Activated B cell treated with CpG ODN at 0.5 μM for 24 hours (primary cell): ENCODE data around the gene NCSTN. TPM values are rescaled to one million over a fixed set of nuclear protein-coding genes. Genes with fewer than 3 reads are reported as not detected.

Source experiments
- ATAC-seq: fragments of 200-7000 bp; cut with Tn5 transposase; one replicate; pipeline ENCODE4 v1.10.0; 2021; ENCODE audit warnings: low read depth, mild to moderate bottlenecking, moderate library complexity
- CTCF ChIA-PET: fragments of 350-600 bp; sonication (Branson Sonifier 250); formaldehyde crosslinking; loops from one replicate; lab custom pipeline; 2021; ENCODE audit warnings: antibody characterized with exemption; lab: Charles Lee
- POLR2A ChIA-PET: fragments of 350-600 bp; sonication (Branson Sonifier 250); formaldehyde crosslinking; loops from one replicate; lab custom pipeline; 2021; ENCODE audit warnings: antibody characterized with exemption; lab: Charles Lee
- DNase-seq: peaks from one replicate; pipeline ENCODE4 v3.0.0; 2022
- H3K27ac Mint-ChIP-seq: one replicate; pipeline ENCODE4 v1.8.0; 2020; ENCODE audit warnings: mixed read lengths
- H3K27me3 Mint-ChIP-seq: one replicate; pipeline ENCODE4 v1.8.0; 2021; ENCODE audit warnings: mixed read lengths
- H3K36me3 Mint-ChIP-seq: one replicate; pipeline ENCODE4 v1.8.0; 2021; ENCODE audit warnings: low read depth, mixed read lengths
- H3K4me1 Mint-ChIP-seq: one replicate; pipeline ENCODE4 v1.8.0; 2021; ENCODE audit warnings: mixed read lengths
- H3K4me3 Mint-ChIP-seq: one replicate; pipeline ENCODE4 v1.8.0; 2020; ENCODE audit warnings: mild to moderate bottlenecking, mixed read lengths
- H3K9me3 Mint-ChIP-seq: one replicate; pipeline ENCODE4 v1.8.0; 2020; ENCODE audit warnings: mixed read lengths
- CTCF ChIP-seq: fragments of 200-600 bp; IDR thresholded peaks from one replicate; pipeline ENCODE4 v1.8.0; 2022; ENCODE audit warnings: antibody characterized with exemption, mild to moderate bottlenecking
- intact Hi-C: fragments of 100-400 bp; cut with micrococcal nuclease; formaldehyde crosslinking; loops from one replicate; pipeline ENCODE4 v1.15.1; 2024
- total RNA-seq: library from RNA; stranded (reverse); gene quantifications from 2 replicates; pipeline ENCODE4 v1.2.3, GENCODE V29; 2022

Gene NCSTN
- total RNA-seq, 1 donor from 2014 or later, result 118 TPM

GRCh38 chr1:160367516-160367900 is 24.3 kb downstream of the NCSTN start:
- no peaks in the 10 kb centered on the region for H3K27me3 Mint-ChIP-seq
- intact Hi-C loops, result no loop called here
- no peak overlapping the region for H3K4me3 Mint-ChIP-seq
- H3K27ac Mint-ChIP-seq, result no peak overlapping the region
- H3K4me1 Mint-ChIP-seq, result no peaks in the 10 kb centered on the region
- no peaks in the 10 kb centered on the region for H3K9me3 Mint-ChIP-seq
- no peaks in the 10 kb centered on the region for H3K36me3 Mint-ChIP-seq
- no peak for DNase-seq
- CTCF ChIA-PET, result interaction anchor here (1.3 to 1.4 kb wide), 2 partner anchors 9 to 26 kb away, joined by 3 to 6 read pairs; no protein-coding TSS in a partner anchor
- POLR2A ChIA-PET, result no interaction called here
- no peak for ATAC-seq
- TF ChIP-seq CTCF, result no peak

- TF ChIP-seq CTCF, result no peak
- Mint-ChIP-seq H3K4me3 (no peak overlapping the region), H3K27ac (no peak overlapping the region), H3K4me1 (no peaks in the 10 kb centered on the region), H3K36me3 (no peaks in the 10 kb centered on the region), H3K27me3 (no peaks in the 10 kb centered on the region), H3K9me3 (no peaks in the 10 kb centered on the region)
- ATAC-seq (no peak), DNase-seq (no peak)
- ChIA-PET POLR2A (no interaction called here), CTCF (interaction anchor here (1.3 to 1.4 kb wide), 2 partner anchors 9 to 26 kb away, joined by 3 to 6 read pairs; no protein-coding TSS in a partner anchor)
- intact Hi-C loops, result no loop called here
Measured at GRCh38 chr1:160367934-160368923, 25.0 kb downstream of the NCSTN start.

GRCh38 chr1:160369087-160369486 is 25.9 kb downstream of the NCSTN start:
- Mint-ChIP-seq H3K27ac (no peak overlapping the region), H3K36me3 (no peaks in the 10 kb centered on the region), H3K4me3 (no peak overlapping the region), H3K27me3 (no peaks in the 10 kb centered on the region), H3K9me3 (no peaks in the 10 kb centered on the region), H3K4me1 (no peaks in the 10 kb centered on the region)
- CTCF ChIA-PET, result no interaction called here
- ATAC-seq (no peak), DNase-seq (no peak)
- no peak for TF ChIP-seq CTCF
- intact Hi-C loops, result no loop called here
- POLR2A ChIA-PET, result no interaction called here

- DNase-seq (no peak), ATAC-seq (no peak)
- H3K36me3 Mint-ChIP-seq, result no peaks in the 10 kb centered on the region
- TF ChIP-seq CTCF, result no peak
- no peaks in the 10 kb centered on the region for H3K9me3 Mint-ChIP-seq
- CTCF ChIA-PET, result no interaction called here
- H3K4me1 Mint-ChIP-seq, result peaks cover 14% of the 10 kb centered on the region
- no peaks in the 10 kb centered on the region for H3K27me3 Mint-ChIP-seq
- no peak overlapping the region for H3K4me3 Mint-ChIP-seq
- intact Hi-C loops, result no loop called here
- POLR2A ChIA-PET, result no interaction called here
- no peak overlapping the region for H3K27ac Mint-ChIP-seq
Measured at GRCh38 chr1:160370561-160371345, 27.6 kb downstream of the NCSTN start.

- H3K9me3 Mint-ChIP-seq, result no peaks in the 10 kb centered on the region
- DNase-seq (no peak), ATAC-seq (no peak)
- H3K27ac Mint-ChIP-seq, result no peak overlapping the region
- H3K4me1 Mint-ChIP-seq, result peaks cover 19% of the 10 kb centered on the region
- intact Hi-C loops, result no loop called here
- no peaks in the 10 kb centered on the region for H3K27me3 Mint-ChIP-seq
- ChIA-PET CTCF (no interaction called here), POLR2A (no interaction called here)
- TF ChIP-seq CTCF, result no peak
- H3K36me3 Mint-ChIP-seq, result no peaks in the 10 kb centered on the region
- no peak overlapping the region for H3K4me3 Mint-ChIP-seq
Measured at GRCh38 chr1:160371346-160371631, 28.1 kb downstream of the NCSTN start.
